ENCODE data around the gene SLC22A2. TPM values are rescaled to one million over a fixed set of nuclear protein-coding genes. Genes with fewer than 3 reads are reported as not detected.

SLC22A2 gene
- total and polyA plus RNA-seq, 2 donors (not counting 3 experiments of a cell fraction or from before 2014, with no cell fraction given): not detected

DNA sequence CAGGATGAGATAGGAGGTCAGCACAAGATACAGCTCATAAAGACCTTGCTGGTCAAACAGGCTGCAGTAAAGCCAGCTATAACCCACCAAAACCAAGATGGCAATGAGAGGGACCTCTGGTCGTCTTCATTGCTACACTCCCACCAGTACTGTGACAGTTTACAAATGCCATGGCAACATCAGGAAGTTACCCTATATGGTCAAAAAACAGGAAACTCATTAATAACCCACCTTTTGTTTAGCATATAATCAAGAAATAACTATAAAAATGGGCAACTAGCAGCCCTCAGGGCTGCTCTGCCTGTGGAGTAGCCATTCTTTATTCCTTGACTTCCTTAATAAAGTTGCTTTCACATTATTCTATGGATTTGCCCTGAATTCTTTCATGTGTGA, 30.9 kb downstream of the SLC22A2 start:
- H3K27me3 ChIP-seq (ENCODE audit: control insufficient read depth in 2 of 2, insufficient read depth in 2 of 2, low read length in 2 of 2): no peaks in the 10 kb centered on the region
- no peaks in the 10 kb centered on the region for H4K20me1 ChIP-seq (replicated peaks; ENCODE audit: control insufficient read depth, extremely low read depth, insufficient read depth, low read length)
- dilution Hi-C loops (cut with MboI; ENCODE audit: extremely low pct_ligation_motif_present, low sequenced_read_pairs) (no loop called here), intact Hi-C loops (cut with micrococcal nuclease) (no loop called here)
- POLR2A ChIA-PET: no interaction called here
- H3K79me2 ChIP-seq (ENCODE audit: control insufficient read depth, insufficient read depth, low read length): no peaks in the 10 kb centered on the region
- no TSS peak for BruUV-seq (replicated peaks)
- no peak overlapping the region for H3K27ac ChIP-seq (ENCODE audit: insufficient read depth, low read depth, low read length)
- H3K9me3 ChIP-seq (replicated peaks; ENCODE audit: control insufficient read depth, insufficient read depth, low read length): peaks cover 2% of the 10 kb centered on the region
- H3K4me2 ChIP-seq (ENCODE audit: insufficient read depth, low read length): no peak overlapping the region
- H3K4me3 ChIP-seq (replicated peaks in 1 of 3; ENCODE audit: insufficient read depth in 1 of 3, low read depth in 1 of 3, low read length in 3 of 3): no peak overlapping the region
- no peaks in the 10 kb centered on the region for H3K9me1 ChIP-seq (replicated peaks; ENCODE audit: control insufficient read depth, extremely low read depth, insufficient read depth, low read length)
- CTCF ChIA-PET: no interaction called here
- no peak overlapping the region for H3K9ac ChIP-seq (replicated peaks; ENCODE audit: extremely low read depth, insufficient read depth, low read length)
- TF ChIP-seq JUN (IDR thresholded peaks at IDR 0.05; ENCODE audit: borderline replicate concordance, insufficient read depth, insufficient read length, low read depth): no peak
- TF ChIP-seq MYC (IDR thresholded peaks at IDR 0.05; ENCODE audit: low read depth, low read length): no peak
- TF ChIP-seq POLR2AphosphoS5 (IDR thresholded peaks at IDR 0.05; ENCODE audit: insufficient read depth, low read depth, low read length): no peak
- TF ChIP-seq FOS (IDR thresholded peaks at IDR 0.05; ENCODE audit: borderline replicate concordance, insufficient read depth, low read length): no peak
- no peak for TF ChIP-seq GATA2 (IDR thresholded peaks at IDR 0.05; ENCODE audit: insufficient read depth, insufficient read length, low read depth, low read length)
- FAIRE-seq (no peak), DNase-seq (ENCODE audit: low read depth, low spot score) (no peak)
- H3K4me1 ChIP-seq (ENCODE audit: control insufficient read depth, extremely low read depth, insufficient read depth, low read length): no peaks in the 10 kb centered on the region
- no peaks in the 10 kb centered on the region for H3K36me3 ChIP-seq (ENCODE audit: control insufficient read depth in 2 of 2, extremely low read depth in 1 of 2, insufficient read depth in 2 of 2, low read length in 2 of 2)
- no peak overlapping the region for H2AFZ ChIP-seq (ENCODE audit: low read depth, low read length)

DNA sequence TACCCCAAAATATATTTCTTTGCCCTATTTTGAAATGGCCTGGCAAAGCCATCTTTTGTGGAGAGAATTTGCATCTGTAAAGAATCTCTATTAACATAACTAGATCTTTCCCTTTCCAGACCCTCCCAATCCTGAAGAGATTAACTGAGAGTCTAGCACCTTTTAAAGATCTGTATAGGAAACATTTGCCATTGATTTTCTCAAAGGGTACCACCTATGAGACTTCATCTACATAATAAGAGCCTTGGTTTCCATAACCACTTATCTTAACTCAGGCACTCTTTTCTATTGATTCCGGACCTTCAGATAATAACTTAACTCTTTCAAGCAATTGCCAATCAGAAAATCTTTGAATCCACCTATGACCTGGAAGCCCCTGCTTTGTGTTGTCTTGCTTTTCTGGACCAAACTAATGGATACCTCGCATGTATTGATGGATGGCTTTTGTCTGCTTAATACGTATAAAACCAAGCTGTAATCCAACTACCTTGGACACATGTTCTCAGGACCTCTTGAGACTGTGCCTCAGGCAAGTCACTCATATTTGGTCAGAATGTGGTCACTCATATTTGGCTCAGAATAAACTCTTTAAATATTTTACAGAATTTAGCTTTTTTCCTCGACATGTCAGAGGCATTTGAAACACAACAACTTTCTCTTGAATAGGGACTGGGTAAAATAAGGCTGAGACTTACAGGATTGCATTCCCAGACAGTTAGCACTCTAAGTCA, 31.4 kb downstream of the SLC22A2 start:
- BruUV-seq (replicated peaks): no TSS peak
- Histone ChIP-seq H3K4me1 (ENCODE audit: control insufficient read depth, extremely low read depth, insufficient read depth, low read length) (no peaks in the 10 kb centered on the region), H3K27ac (ENCODE audit: insufficient read depth, low read depth, low read length) (no peak overlapping the region), H3K27me3 (ENCODE audit: control insufficient read depth in 2 of 2, insufficient read depth in 2 of 2, low read length in 2 of 2) (no peaks in the 10 kb centered on the region), H4K20me1 (replicated peaks; ENCODE audit: control insufficient read depth, extremely low read depth, insufficient read depth, low read length) (no peaks in the 10 kb centered on the region), H2AFZ (ENCODE audit: low read depth, low read length) (no peak overlapping the region), H3K36me3 (ENCODE audit: control insufficient read depth in 2 of 2, extremely low read depth in 1 of 2, insufficient read depth in 2 of 2, low read length in 2 of 2) (no peaks in the 10 kb centered on the region), H3K79me2 (ENCODE audit: control insufficient read depth, insufficient read depth, low read length) (no peaks in the 10 kb centered on the region), H3K9ac (replicated peaks; ENCODE audit: extremely low read depth, insufficient read depth, low read length) (no peak overlapping the region), H3K4me2 (ENCODE audit: insufficient read depth, low read length) (no peak overlapping the region), H3K9me3 (replicated peaks; ENCODE audit: control insufficient read depth, insufficient read depth, low read length) (peaks cover 2% of the 10 kb centered on the region), H3K4me3 (replicated peaks in 1 of 3; ENCODE audit: insufficient read depth in 1 of 3, low read depth in 1 of 3, low read length in 3 of 3) (no peak overlapping the region), H3K9me1 (replicated peaks; ENCODE audit: control insufficient read depth, extremely low read depth, insufficient read depth, low read length) (no peaks in the 10 kb centered on the region)
- FAIRE-seq (no peak), DNase-seq (ENCODE audit: low read depth, low spot score) (no peak)
- intact Hi-C loops (cut with micrococcal nuclease): no loop called here
- CTCF ChIA-PET: no interaction called here
- TF ChIP-seq, protein P1, sequence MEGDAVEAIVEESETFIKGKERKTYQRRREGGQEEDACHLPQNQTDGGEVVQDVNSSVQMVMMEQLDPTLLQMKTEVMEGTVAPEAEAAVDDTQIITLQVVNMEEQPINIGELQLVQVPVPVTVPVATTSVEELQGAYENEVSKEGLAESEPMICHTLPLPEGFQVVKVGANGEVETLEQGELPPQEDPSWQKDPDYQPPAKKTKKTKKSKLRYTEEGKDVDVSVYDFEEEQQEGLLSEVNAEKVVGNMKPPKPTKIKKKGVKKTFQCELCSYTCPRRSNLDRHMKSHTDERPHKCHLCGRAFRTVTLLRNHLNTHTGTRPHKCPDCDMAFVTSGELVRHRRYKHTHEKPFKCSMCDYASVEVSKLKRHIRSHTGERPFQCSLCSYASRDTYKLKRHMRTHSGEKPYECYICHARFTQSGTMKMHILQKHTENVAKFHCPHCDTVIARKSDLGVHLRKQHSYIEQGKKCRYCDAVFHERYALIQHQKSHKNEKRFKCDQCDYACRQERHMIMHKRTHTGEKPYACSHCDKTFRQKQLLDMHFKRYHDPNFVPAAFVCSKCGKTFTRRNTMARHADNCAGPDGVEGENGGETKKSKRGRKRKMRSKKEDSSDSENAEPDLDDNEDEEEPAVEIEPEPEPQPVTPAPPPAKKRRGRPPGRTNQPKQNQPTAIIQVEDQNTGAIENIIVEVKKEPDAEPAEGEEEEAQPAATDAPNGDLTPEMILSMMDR (IDR thresholded peaks at IDR 0.05; ENCODE audit: extremely low read depth in 1 of 2, insufficient read depth in 1 of 2, low read depth in 1 of 2, low read length in 2 of 2): no peak
- TF ChIP-seq FOS (IDR thresholded peaks at IDR 0.05; ENCODE audit: borderline replicate concordance, insufficient read depth, low read length) (no peak), GATA2 (IDR thresholded peaks at IDR 0.05; ENCODE audit: insufficient read depth, insufficient read length, low read depth, low read length) (no peak), MYC (IDR thresholded peaks at IDR 0.05; ENCODE audit: low read depth, low read length) (no peak), POLR2A (IDR thresholded peaks at IDR 0.05; ENCODE audit: low read depth, low read length) (no peak), POLR2AphosphoS5 (IDR thresholded peaks at IDR 0.05; ENCODE audit: insufficient read depth, low read depth, low read length) (no peak), JUN (IDR thresholded peaks at IDR 0.05; ENCODE audit: borderline replicate concordance, insufficient read depth, insufficient read length, low read depth) (no peak), EZH2 (IDR thresholded peaks at IDR 0.05; ENCODE audit: borderline replicate concordance, low read depth, low read length, severe bottlenecking) (no peak)
- TF ChIP-seq, protein P2, sequence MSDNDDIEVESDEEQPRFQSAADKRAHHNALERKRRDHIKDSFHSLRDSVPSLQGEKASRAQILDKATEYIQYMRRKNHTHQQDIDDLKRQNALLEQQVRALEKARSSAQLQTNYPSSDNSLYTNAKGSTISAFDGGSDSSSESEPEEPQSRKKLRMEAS (IDR thresholded peaks at IDR 0.05; ENCODE audit: insufficient read depth, insufficient read length): no peak
- POLR2A ChIA-PET: no interaction called here
- dilution Hi-C loops (cut with MboI; ENCODE audit: extremely low pct_ligation_motif_present, low sequenced_read_pairs): no loop called here

All from endothelial cell of umbilical vein (primary cell).